GM12878 (cell line): ENCODE results near the gene TUFM.

ENCODE experiments used
- EGR1 ChIP-seq, 2 experiments: IDR thresholded peaks; 1 replicate in 1 of 2; 2 replicates in 1 of 2; pipeline ENCODE4 v1.6.1; 2011 to 2012; ENCODE audit warnings: low read depth in 2 of 2, low read length in 2 of 2, borderline replicate concordance in 1 of 2, mild to moderate bottlenecking in 1 of 2, moderate library complexity in 1 of 2
- TF ChIP-seq, protein P1 (sequence below): fragments of 450-650 bp; IDR thresholded peaks from 2 replicates; pipeline ENCODE4 v1.6.1; 2016; ENCODE audit warnings: mild to moderate bottlenecking, moderate library complexity, borderline replicate concordance
- TF ChIP-seq, protein P2 (sequence below), 3 experiments: IDR thresholded peaks in 2 of 3; conservative IDR thresholded peaks in 1 of 3; 2 replicates each; pipeline ENCODE4 v1.5.1; 2011; ENCODE audit warnings: low read depth in 3 of 3, low read length in 3 of 3, mild to moderate bottlenecking in 3 of 3, control low read depth in 2 of 3, moderate library complexity in 2 of 3, inconsistent platforms in 1 of 3, mixed read lengths in 1 of 3; ENCODE audit not compliant: control insufficient read depth in 2 of 3, insufficient read depth in 1 of 3; ENCODE audit errors: extremely low read depth in 1 of 3

DNA sequence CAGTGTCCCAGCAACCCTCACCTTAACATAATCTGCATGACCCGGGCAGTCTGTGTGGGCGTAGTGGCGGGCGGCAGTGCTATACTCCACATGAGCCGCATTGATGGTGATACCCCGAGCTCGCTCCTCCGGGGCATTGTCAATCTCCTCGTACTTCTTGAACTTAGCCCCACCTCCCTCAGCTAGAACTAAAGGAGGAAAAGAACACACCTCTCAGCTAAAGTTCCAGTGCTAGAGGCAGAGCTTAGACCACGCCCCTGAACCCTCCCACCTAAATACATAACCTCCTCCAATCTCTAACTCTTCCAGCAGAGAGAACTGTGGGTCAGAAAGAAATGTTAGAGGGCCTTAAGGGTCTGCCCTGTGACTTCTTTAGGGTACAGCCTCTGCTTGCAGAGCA, 855 bp downstream of the TUFM start:
- no peak for TF ChIP-seq EGR1 (IDR thresholded peaks at IDR 0.05; ENCODE audit: borderline replicate concordance in 1 of 2, low read depth in 2 of 2, low read length in 2 of 2)
- TF ChIP-seq, protein P1, sequence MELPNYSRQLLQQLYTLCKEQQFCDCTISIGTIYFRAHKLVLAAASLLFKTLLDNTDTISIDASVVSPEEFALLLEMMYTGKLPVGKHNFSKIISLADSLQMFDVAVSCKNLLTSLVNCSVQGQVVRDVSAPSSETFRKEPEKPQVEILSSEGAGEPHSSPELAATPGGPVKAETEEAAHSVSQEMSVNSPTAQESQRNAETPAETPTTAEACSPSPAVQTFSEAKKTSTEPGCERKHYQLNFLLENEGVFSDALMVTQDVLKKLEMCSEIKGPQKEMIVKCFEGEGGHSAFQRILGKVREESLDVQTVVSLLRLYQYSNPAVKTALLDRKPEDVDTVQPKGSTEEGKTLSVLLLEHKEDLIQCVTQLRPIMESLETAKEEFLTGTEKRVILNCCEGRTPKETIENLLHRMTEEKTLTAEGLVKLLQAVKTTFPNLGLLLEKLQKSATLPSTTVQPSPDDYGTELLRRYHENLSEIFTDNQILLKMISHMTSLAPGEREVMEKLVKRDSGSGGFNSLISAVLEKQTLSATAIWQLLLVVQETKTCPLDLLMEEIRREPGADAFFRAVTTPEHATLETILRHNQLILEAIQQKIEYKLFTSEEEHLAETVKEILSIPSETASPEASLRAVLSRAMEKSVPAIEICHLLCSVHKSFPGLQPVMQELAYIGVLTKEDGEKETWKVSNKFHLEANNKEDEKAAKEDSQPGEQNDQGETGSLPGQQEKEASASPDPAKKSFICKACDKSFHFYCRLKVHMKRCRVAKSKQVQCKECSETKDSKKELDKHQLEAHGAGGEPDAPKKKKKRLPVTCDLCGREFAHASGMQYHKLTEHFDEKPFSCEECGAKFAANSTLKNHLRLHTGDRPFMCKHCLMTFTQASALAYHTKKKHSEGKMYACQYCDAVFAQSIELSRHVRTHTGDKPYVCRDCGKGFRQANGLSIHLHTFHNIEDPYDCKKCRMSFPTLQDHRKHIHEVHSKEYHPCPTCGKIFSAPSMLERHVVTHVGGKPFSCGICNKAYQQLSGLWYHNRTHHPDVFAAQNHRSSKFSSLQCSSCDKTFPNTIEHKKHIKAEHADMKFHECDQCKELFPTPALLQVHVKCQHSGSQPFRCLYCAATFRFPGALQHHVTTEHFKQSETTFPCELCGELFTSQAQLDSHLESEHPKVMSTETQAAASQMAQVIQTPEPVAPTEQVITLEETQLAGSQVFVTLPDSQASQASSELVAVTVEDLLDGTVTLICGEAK, result no peak
- TF ChIP-seq, protein P2, sequence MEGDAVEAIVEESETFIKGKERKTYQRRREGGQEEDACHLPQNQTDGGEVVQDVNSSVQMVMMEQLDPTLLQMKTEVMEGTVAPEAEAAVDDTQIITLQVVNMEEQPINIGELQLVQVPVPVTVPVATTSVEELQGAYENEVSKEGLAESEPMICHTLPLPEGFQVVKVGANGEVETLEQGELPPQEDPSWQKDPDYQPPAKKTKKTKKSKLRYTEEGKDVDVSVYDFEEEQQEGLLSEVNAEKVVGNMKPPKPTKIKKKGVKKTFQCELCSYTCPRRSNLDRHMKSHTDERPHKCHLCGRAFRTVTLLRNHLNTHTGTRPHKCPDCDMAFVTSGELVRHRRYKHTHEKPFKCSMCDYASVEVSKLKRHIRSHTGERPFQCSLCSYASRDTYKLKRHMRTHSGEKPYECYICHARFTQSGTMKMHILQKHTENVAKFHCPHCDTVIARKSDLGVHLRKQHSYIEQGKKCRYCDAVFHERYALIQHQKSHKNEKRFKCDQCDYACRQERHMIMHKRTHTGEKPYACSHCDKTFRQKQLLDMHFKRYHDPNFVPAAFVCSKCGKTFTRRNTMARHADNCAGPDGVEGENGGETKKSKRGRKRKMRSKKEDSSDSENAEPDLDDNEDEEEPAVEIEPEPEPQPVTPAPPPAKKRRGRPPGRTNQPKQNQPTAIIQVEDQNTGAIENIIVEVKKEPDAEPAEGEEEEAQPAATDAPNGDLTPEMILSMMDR (IDR thresholded peaks at IDR 0.05 in 2 of 3, conservative IDR thresholded peaks at IDR 0.05 in 1 of 3; ENCODE audit: control insufficient read depth in 2 of 3, extremely low read depth in 1 of 3, insufficient read depth in 1 of 3, low read depth in 3 of 3, low read length in 3 of 3), result no peak
